GM21447 (cell line): ENCODE data around the gene TSSK6.
A peak's percentile ranks its signal among the peaks of the same experiment; 100 is the strongest.

Source experiments
- ATAC-seq: cut with Tn5 transposase; IDR thresholded peaks from one replicate; pipeline ENCODE4 v1.9.1; 2021; ENCODE audit not compliant: unreplicated experiment

TSSK6 gene

DNA sequence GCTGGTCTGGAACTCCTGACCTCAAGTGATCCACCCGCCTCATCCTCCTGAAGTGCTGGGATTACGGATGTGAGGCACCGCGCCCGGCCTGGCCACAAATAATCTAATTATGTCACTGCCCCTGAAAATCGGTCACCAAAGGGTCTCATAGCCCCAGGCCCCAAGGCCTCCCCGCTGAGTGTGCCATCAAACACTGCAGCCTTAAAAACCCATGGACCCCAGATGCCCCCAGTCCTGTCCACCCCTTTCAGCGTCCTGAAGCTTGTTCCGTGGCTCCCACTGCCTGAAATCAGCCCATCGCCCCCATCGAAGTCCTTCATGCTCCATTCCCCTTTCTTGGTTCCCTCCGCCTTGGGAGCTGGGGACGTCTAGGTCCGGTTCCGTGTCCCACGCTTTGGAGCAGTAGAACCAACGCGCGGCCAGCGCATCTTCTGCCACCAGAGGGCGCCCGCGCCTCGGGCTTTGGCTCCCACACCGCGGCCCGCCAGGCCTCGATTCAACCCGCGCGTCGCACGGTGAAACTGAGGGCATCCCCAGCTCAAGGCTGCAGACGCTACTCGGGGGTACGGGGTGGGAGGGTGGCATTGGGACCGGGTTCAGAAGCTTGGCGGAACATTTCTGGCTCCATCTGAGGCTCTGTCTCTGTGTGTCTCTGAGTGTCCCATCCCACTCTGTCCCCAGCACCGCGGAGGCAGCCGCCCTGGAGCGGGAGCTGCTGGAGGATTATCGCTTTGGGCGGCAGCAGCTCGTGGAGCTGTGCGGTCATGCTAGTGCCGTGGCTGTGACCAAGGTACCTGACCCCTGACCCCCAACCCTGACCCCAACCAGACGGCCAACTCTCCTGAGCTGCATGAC is 16.8 kb upstream of the TSSK6 start:
- ATAC-seq = no peak

DNA sequence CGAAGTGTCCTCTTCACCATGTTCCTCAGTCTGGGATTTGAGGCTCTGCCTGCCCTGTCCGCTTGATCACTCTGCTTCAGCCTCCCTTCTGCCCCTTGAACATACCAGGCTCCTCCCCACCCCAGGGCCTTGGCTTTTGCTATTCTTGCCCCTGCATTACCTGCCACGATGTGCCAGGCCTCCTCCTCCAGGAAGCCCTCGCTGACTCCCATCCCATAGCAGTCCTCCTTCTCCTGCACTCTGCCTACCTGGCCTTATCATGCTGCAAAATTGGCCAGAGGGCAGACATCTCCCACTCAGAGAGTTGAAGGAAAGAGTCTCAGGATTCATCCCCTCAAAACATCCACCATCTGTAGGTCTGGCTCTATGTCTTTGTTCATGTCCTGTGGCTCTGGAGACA is 15.5 kb upstream of the TSSK6 start:
- no peak for ATAC-seq

DNA sequence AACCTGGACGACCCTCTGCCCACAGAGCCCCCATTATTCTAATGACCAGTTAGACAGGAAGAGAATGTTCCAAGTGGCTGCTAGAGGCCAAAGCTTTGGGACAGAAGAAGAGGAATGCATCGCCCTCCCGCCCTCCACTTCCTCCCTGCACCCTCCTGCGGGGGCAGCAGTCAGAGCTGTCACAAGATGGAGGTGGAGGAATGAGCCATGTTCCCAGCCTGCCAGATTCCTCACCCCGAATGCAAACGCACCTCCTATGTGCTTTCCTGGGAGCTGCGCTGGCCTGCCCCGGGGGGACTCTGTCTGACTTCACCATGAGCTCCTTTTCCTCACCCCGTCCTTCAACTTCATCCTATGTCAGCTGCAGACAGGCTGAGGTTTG is 15.1 kb upstream of the TSSK6 start:
- no peak for ATAC-seq

DNA sequence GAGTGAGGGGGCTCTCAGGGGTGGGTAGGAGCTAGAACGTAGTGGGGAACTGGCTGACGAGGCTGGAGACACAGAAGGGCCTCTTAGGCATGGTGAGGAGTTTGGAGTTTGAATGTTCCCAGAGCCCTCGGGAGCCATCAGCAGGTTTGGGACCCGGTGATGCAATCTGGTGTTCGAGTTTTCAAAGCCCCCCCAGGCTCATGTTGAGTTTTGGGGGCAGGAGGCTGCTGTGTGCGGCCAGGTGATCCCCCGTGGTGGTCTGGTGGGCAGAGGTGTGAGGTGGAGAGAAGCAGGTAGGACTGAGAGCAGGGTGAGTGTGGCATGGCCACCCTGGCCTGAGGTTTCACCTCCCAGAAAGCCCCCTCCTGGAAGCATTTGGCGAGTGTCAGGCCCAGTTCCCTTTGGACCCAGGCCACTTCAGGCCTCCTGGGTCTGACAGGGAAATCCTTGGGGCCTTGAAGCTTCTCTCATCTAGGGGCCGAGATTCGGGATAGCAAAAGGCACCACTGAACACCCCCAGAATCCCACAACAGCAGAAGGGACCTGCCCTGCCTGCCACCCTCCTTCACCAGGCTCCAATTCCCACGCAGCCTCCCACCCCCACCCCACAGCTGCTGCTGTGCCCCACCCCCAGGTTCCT is 14.6 kb upstream of the TSSK6 start:
- ATAC-seq = no peak

- no peak for ATAC-seq
Observed at GRCh38 chr19:19528721-19529490, 13.6 kb upstream of the TSSK6 start, which contains the start of gene YJEFN3. YJEFN3 (plus strand) TSS chr19:19528911; CDS start chr19:19528933, 22 bp downstream.

DNA sequence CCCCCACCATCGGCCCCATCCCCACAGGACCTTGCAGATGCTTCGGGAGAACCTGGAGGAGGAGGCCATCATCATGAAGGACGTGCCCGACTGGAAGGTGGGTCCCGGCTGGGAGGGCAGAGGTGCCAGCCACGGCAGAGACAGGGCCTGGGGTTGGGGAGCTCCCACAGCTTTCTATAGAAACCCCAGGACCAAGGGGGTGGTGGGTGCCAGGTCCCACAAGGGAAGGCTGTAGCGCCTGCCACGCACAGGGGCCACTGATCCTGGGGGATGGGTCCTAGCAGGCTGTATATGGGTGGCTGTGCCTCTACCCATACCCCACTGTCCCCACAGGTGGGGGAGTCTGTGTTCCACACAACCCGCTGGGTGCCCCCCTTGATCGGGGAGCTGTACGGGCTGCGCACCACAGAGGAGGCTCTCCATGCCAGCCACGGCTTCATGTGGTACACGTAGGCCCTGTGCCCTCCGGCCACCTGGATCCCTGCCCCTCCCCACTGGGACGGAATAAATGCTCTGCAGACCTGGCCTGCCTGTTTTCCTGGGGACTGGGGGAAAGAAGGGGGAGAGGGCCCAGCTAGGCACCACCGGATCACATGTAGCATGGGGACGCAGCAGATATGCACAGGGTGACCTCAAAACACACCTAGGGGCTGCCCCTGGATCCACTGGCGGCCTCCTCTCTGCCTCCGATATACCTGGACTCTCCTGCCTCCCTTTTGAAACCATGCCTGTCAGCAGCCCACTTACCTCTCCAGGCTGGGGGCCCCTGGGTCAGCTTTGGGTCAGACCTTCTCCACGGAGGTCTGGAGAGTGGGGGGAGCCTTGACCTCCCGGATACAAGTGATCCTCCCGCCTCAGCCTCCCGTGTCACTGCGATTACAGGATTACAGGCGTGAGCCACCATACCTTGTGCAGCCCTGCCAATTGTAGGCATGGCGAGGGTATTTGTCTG is 12.6 kb upstream of the TSSK6 start:
- no peak for ATAC-seq

- ATAC-seq = no peak
Observed at GRCh38 chr19:19527371-19527656, 12.0 kb upstream of the TSSK6 start.

DNA sequence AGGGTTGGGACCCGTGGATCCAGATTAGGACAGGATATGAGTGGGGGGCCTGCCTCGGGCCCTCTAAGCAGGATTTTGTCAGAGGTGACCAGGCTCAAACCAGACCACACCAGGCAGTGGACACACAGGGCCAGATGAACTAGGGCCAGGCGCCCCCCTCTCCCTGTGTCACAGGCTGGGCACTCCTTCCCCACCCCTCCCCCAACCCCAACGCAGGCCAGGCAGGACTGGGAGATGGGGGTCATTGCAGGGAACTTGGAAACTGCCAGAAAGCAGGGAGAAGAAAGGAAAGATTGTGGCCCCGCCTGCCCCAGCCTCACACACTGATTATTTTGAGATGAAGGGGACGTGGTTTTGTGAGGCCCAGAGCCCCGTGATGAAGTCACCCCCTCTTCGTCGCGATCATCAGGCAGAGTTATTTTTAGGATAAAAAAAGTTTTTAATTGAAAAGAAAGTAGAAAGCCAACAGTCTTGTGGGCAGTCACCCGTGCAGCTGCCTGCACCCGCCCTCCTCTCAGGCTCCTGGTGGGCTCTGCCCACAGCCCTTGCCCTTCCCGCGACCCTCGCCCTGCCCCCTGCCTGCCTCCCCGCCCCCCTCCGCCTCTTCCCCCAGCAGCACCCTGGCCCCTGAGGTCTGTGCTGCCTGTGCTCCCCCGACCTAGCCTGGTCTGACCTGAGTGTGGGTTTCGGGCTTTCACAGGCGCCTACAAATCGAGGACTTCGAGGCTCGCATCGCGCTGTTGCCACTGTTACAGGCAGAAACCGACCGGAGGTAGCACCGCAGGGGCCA is 11.4 kb upstream of the TSSK6 start:
- no peak for ATAC-seq

- no peak for ATAC-seq
Observed at GRCh38 chr19:19525611-19526380, 10.4 kb upstream of the TSSK6 start.

GRCh38 chr19:19524053-19524452 is 8.7 kb upstream of the TSSK6 start:
- no peak for ATAC-seq

DNA sequence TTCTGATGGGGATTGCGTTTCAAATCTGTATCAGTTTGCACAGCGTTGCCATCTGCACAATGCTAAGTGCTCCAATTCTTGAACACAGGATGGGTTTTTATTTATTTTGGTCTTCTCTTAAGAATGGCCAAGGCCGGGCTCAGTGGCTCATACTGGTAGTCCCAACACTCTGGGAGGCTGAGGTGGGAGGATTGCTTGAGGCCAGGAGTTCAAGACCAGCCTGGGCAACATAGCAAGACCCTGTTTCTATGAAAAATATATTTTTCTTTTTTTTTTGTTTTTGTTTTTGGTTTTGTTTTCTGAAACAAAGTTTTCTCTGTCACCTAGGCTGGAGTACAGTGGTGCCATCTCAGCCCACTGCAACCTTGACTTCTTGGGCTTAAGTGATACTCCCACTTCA is 7.8 kb upstream of the TSSK6 start:
- ATAC-seq = no peak

DNA sequence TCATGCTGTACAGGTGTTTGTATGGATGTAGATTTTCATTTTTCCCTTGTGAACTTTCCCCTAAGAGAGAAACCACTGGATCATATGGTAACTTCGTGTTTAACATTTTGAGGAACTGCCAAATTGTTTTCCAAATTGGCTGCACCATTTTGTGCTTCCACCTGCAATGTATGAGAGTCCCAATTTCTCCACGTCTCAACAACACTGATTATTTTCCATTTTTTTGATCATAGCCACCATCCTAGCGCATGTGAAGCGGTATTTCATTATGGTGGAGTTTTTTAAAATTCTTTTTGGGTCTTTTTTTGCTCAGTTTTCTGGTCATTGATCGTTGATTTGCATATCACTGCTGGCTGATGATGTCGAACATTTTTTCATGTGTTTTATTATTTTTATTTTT is 5.6 kb upstream of the TSSK6 start:
- no peak for ATAC-seq

DNA sequence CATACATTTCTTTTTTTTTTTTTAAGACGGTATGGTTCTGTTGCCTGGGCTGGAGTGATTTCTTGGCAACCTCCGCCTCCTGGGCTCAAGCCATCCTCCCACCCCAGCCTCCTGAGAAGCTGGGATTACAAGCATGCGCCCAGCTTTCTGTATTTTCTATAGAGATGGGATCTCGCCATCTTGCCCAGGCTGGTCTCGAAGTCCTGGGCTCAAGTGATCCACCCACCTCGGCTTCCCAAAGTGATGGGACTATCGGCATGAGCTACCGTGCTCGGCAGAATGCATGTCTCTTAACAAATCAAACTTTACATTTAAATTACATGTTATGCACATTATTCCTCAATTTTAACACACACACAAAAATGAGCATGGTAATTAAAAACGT is 1.9 kb upstream of the TSSK6 start:
- ATAC-seq = no peak

DNA sequence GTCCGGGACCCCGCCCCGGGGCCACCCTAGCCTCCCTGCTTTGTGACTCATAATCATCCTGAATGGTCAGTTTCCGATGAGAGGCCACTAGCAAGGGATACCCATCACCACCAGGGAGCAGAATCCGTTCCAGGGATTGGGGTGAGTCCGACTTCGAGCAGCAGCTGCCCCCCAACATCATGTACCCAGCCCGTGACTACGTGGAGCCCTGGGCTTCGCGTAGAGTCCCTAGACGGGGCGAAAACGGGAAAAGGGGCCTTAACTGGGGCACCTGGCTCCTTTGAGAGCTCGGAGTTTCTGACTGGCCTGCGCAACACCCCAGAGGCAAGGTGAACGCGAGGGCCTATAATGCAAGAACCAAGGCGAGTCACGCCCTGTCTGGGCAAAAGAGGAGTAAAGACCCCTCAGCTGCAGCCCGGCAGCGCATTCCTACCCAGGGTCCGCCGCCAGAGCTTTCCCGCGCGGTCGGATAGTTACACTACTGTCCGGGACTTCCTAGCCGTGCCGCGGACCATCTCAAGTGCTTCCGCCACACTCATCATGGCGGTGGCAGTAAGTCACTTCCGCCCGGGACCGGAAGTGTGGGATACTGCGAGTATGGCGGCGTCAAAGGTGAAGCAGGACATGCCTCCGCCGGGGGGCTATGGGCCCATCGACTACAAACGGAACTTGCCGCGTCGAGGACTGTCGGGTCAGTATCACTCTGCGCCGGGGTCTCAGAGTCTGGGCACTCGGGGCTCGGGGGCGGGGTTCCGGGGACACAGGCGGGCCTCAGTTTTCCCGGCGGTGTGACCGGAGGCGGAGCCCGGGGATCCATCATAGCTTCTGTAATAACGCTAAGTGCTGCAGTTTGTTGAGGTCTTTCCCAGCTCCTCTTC is 533 bp upstream of the TSSK6 start, which contains the start of gene NDUFA13:
Gene NDUFA13, plus strand, starts transcription at position 584 of the 878 bp plus-strand sequence. Its CDS starts 14 bp downstream, at position 598.
- peak; percentile 84 for ATAC-seq

DNA sequence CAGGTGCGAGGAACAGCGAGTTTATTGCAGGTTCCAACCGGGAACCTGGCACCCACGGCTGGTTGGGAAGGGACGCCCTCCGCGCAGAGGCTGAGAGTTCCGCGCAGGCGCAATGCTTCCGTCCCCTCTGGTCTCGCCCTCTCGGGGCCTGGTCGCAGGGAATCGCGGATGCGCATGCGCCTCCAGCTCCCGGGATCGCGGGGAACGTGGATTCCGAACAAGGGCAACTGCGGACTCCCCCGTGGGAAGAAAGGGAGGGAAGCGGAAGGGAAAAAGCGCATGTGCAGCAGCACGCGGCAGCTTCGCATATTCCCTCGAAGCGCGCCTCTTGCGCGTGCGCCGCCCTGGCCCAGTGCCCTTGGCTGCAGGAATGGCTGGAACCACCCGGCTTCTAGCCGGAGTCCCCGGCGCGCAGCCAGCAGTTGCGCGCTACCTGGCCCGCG is 1.1 kb downstream of the TSSK6 start:
- no peak for ATAC-seq

GRCh38 chr19:19513682-19514081 is 1.7 kb downstream of the TSSK6 start:
- no peak for ATAC-seq

DNA sequence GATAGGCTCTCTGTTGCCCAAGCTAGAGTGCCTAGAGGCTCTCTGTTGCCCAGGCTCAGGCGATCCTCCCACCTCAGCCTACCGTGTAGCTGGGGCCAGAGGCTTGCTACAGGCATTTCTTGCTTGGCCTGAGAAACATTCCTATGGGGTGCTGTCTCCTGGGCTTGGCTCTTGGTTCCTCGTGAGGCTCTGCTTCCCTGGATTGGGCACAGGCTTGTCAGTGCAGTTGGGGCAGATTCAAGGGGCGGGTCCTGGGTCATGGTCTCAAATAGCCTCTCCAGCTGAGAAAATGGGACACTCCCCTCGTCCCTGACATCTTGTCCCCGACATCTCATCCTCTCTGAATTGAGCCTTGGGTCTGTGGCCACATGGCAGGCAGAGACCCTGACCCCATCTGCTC is 4.9 kb downstream of the TSSK6 start:
- no peak for ATAC-seq

- ATAC-seq = no peak
Observed at GRCh38 chr19:19508217-19508616, 7.1 kb downstream of the TSSK6 start.
